Gastrocnemius medialis (tissue), 4 donors: ENCODE results near the gene ZNF865.

Experiments used
- POLR2A ChIP-seq, 2 donors: fragments of 450-650 bp; IDR thresholded peaks; one replicate each; pipeline ENCODE4 v1.6.1; 2017; ENCODE audit warnings: antibody characterized with exemption in 2 of 2, mild to moderate bottlenecking in 2 of 2, moderate library complexity in 2 of 2
- TF ChIP-seq, protein P1 (sequence below), 5 experiments: fragments of 450-650 bp in 3 of 5; fragments of 200-600 bp in 2 of 5; sonication (generic) in 2 of 5; IDR thresholded peaks in 4 of 5; conservative IDR thresholded peaks in 1 of 5; 1 replicate in 4 of 5; 2 replicates in 1 of 5; pipeline ENCODE4 v1.5.1; 2016 to 2019; ENCODE audit warnings: antibody characterized with exemption in 5 of 5, mild to moderate bottlenecking in 3 of 5, moderate library complexity in 3 of 5

DNA sequence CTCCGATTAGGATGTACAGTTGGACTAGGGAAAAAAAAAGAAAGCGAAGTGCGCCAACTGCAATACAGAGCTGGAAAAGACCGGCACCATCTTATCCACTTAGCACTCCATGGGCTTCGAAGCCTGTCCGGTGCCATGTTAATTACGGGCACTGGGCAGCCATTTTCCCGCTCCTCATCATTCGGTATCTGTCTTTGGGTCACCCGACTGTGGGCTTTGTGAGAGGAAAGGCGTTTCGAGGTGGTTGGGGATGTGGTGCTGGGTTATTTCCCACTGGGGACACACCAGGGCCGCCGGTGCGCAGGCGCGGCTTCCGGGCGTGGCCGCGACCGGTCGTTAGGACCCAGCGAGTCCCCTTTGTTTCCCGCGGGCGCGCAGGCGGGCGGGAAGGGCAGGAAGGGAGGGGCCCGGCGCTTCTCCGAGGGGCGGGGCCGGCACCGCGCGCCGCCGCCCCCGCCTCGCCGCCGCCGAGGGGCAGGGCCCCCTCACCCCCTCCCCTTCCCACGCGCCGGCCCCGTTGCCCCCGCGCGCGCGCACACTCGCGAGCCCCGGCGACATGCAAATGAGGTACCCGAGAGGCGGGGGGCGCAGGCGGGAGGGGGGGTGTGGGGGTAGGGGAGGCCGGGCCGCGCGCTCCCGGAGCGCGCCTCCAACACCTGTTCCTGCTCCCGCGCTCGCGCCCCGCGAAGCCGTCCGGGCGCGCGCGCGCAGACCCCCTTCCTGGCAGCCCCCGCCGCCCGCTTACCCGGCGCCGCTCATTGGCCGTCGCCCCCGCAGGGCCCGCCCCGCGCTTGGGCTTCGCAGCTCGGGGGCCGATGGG is 5.4 kb upstream of the ZNF865 start, which contains the start of gene ZNF524:
- TF ChIP-seq, protein P1, sequence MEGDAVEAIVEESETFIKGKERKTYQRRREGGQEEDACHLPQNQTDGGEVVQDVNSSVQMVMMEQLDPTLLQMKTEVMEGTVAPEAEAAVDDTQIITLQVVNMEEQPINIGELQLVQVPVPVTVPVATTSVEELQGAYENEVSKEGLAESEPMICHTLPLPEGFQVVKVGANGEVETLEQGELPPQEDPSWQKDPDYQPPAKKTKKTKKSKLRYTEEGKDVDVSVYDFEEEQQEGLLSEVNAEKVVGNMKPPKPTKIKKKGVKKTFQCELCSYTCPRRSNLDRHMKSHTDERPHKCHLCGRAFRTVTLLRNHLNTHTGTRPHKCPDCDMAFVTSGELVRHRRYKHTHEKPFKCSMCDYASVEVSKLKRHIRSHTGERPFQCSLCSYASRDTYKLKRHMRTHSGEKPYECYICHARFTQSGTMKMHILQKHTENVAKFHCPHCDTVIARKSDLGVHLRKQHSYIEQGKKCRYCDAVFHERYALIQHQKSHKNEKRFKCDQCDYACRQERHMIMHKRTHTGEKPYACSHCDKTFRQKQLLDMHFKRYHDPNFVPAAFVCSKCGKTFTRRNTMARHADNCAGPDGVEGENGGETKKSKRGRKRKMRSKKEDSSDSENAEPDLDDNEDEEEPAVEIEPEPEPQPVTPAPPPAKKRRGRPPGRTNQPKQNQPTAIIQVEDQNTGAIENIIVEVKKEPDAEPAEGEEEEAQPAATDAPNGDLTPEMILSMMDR (IDR thresholded peaks at IDR 0.05 in 4 of 5, conservative IDR thresholded peaks at IDR 0.05 in 1 of 5) = peak in 1 of 5 experiments; percentile 22
- peak in 1 of 2 donors; percentile 28 for TF ChIP-seq POLR2A (IDR thresholded peaks at IDR 0.05)
